Naive thymus-derived CD8-positive, alpha-beta T cell (primary cell): ENCODE results near the gene ADAMTSL5. TPM values are rescaled to one million over a fixed set of nuclear protein-coding genes. Genes with fewer than 3 reads are reported as not detected.
"Not testable (repeated sequence)": the region's sequence is repeated elsewhere in the genome, so short reads cannot be mapped to it uniquely, and the experiment has no call there.

Experiments
- ATAC-seq, 2 donors: fragments of 150-1000 bp; cut with Tn5 transposase in 1 of 2; sonication (Bioruptor Pico), chemical (Tn5 transposase) in 1 of 2; 1 replicate in 1 of 2; 2 replicates in 1 of 2; pipeline ENCODE4 v1.10.0; 2021; ENCODE audit warnings: mild to moderate bottlenecking in 2 of 2, moderate library complexity in 2 of 2
- POLR2A ChIA-PET: fragments of 350-600 bp; sonication (Branson Sonifier 250); formaldehyde crosslinking; loops from one replicate; lab custom pipeline; 2021; ENCODE audit warnings: antibody characterized with exemption; lab: Charles Lee
- DNase-seq, 10 donors: peaks; one replicate each; pipeline versions ENCODE4 v3.0.0 to v3.0.0-alpha.2; 2020 to 2022
- H3K27ac Mint-ChIP-seq, 10 donors: one replicate each; pipeline ENCODE4 v1.8.0; 2020 to 2022; ENCODE audit warnings: mild to moderate bottlenecking in 10 of 10, mixed read lengths in 10 of 10, moderate library complexity in 4 of 10, inconsistent platforms in 1 of 10
- H3K27me3 Mint-ChIP-seq, 5 donors: one replicate each; pipeline ENCODE4 v1.8.0; 2021 to 2022; ENCODE audit warnings: mixed read lengths in 5 of 5
- H3K36me3 Mint-ChIP-seq, 3 donors: one replicate each; pipeline ENCODE4 v1.8.0; 2020 to 2022; ENCODE audit warnings: mixed read lengths in 3 of 3, mild to moderate bottlenecking in 2 of 3, inconsistent platforms in 1 of 3
- H3K4me1 Mint-ChIP-seq, 4 donors: one replicate each; pipeline ENCODE4 v1.8.0; 2021 to 2022; ENCODE audit warnings: mixed read lengths in 4 of 4
- H3K4me3 Mint-ChIP-seq, 10 donors: one replicate each; pipeline ENCODE4 v1.8.0; 2020 to 2022; ENCODE audit warnings: mild to moderate bottlenecking in 10 of 10, mixed read lengths in 10 of 10, moderate library complexity in 6 of 10, inconsistent platforms in 1 of 10
- H3K9me3 Mint-ChIP-seq, 9 donors: one replicate each; pipeline ENCODE4 v1.8.0; 2020 to 2022; ENCODE audit warnings: mixed read lengths in 9 of 9, mild to moderate bottlenecking in 3 of 9, inconsistent platforms in 1 of 9, moderate library complexity in 1 of 9
- polyA plus RNA-seq, 3 donors: library from polyadenylated mRNA; unstranded; fragments of 300-500 nt; fragmentation: Illumina TruSeq; gene quantifications; one replicate each; pipeline ENCODE4 v1.2.3, GENCODE V29; 2021
- total RNA-seq, 8 experiments: library from RNA in 2 of 8; stranded (reverse) in 2 of 8; gene quantifications; one replicate each; pipeline ENCODE4 v1.2.3 and lab custom pipeline; 2021 to 2026

The ADAMTSL5 gene
- total and polyA plus RNA-seq, 5 experiments from 2014 or later, result 0.47 to 4.5 (median 2.5) TPM

DNA sequence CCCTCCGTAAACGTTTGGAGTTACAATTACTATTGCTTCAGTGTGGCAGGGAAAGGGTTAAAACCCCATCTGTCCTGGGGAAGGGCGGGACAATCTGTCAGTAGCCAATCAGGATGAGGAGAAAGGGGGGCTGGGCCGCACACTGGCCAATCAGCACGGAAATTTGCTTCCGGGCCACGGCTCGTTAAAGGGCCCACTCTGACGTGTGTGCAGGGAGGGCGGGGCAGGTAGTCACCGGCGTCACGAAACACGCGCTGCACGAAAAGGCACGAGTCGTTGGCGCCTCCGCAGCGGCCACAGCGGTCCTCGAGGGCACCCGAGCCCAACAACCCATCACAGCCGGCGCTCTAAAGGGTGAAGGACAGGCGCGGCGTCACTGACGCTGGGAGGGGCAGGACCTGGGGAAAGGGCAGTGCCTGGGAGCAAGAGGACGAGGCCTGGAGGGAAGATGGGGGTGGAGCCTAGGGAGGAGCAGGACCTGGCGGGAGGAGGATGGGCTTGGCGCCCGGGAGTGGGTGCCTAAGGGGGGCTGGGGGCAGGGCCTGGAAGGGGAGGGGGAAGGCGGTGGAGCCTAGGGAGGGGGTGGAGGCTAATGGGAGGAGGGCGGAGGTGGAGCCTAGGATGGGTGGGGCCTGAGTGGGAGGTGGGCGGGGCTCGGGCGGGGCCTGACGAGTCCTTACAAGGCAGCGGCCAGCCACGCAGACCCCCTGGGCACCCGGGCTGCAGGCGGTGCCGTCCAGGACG, 4.9 kb downstream of the ADAMTSL5 start:
- DNase-seq (peak; percentile 86 to 97 (median 94)), ATAC-seq (peak; percentile 90 to 95)
- H3K4me3 Mint-ChIP-seq, result peak overlapping the region; percentile 78 to 93 (median 88)
- POLR2A ChIA-PET, result no interaction called here
- H3K27ac Mint-ChIP-seq, result peak overlapping the region; percentile 77 to 97 (median 95)
- peaks cover 0 to 20% (median 2%) of the 10 kb centered on the region in 5 donors for H3K27me3 Mint-ChIP-seq
- peaks cover 11 to 44% (median 23%) of the 10 kb centered on the region in 4 donors for H3K4me1 Mint-ChIP-seq
- peaks cover 0 to 2% (median 0%) of the 10 kb centered on the region in 3 donors for H3K36me3 Mint-ChIP-seq
- no peaks in the 10 kb centered on the region for H3K9me3 Mint-ChIP-seq

GRCh38 chr19:1507192-1507660, 5.6 kb downstream of the ADAMTSL5 start:
- DNase-seq (no peak), ATAC-seq (no peak)
- Mint-ChIP-seq H3K4me1 (peaks cover 11 to 39% (median 21%) of the 10 kb centered on the region in 4 donors), H3K27ac (peak overlapping the region in 9 of 10 donors; percentile 77 to 97 (median 96)), H3K36me3 (peaks cover 0 to 2% (median 0%) of the 10 kb centered on the region in 3 donors), H3K9me3 (no peaks in the 10 kb centered on the region), H3K4me3 (peak overlapping the region in 6 of 10 donors; percentile 6 to 91 (median 86)), H3K27me3 (peaks cover 0 to 20% (median 2%) of the 10 kb centered on the region in 5 donors)
- POLR2A ChIA-PET, result no interaction called here

DNA sequence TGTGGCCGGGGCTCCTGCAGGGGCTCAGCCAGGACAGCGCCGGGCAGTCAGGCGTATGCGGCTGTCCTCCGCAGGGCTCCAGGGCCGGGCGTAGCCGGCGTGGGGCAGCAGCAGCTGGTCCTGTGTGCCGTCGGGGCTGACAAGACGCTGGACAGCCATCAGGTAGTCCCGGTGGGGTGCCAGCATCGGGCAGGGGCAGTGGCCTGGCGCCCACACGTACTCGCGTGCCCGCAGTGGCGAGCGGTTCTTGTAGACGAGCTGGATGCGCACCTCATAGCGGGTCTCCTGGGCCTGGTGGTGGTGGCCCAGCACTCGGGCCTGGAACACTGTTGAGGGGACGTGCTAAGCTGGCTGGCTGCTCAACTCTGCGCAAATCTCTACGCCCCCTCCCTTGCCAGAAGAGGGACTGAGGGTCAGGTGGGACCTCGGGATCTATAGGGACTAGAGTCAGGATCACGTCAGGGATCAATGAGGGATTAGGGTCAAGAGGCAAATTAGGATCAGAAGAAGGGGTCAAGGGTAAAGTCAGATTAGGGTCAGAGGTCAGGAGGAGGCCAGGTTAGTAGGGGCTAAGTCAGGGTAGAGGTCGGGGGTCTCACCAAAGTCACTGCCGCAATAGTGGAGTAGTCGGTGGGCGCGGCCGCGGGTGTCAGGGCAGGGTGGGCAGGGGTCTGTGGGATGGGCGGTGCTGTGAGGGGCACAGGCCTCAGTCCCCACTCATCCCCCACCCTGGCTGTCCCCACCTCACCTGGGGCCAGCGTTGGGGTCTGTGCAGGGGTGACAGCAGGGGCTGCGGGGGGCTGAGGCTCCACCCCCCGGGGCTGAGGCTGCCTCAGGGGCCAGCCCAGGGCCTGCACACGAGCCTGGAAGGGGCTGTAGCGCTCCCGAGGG, 6.6 kb downstream of the ADAMTSL5 start:
- H3K36me3 Mint-ChIP-seq, result peaks cover 0 to 2% (median 0%) of the 10 kb centered on the region in 3 donors
- ATAC-seq (no peak), DNase-seq (no peak)
- H3K4me3 Mint-ChIP-seq, result peak overlapping the region in 3 of 10 donors; percentile 34 to 45 (median 42)
- POLR2A ChIA-PET, result interaction anchor here (0.9 kb wide), 1 partner anchor 15 kb away, joined by 3 read pairs; the partner anchor contains the start of gene REEP6
- H3K9me3 Mint-ChIP-seq, result no peaks in the 10 kb centered on the region
- peaks cover 0 to 20% (median 2%) of the 10 kb centered on the region in 5 donors for H3K27me3 Mint-ChIP-seq
- H3K4me1 Mint-ChIP-seq, result peaks cover 11 to 36% (median 20%) of the 10 kb centered on the region in 4 donors
- H3K27ac Mint-ChIP-seq, result peak overlapping the region in 6 of 10 donors; percentile 30 to 94 (median 68)

- no peak overlapping the region for H3K27ac Mint-ChIP-seq
- H3K4me1 Mint-ChIP-seq, result peaks cover 10 to 30% (median 16%) of the 10 kb centered on the region in 4 donors
- DNase-seq, result no peak
- ATAC-seq, result no peak
- H3K9me3 Mint-ChIP-seq, result no peaks in the 10 kb centered on the region
- peaks cover 0 to 19% (median 2%) of the 10 kb centered on the region in 5 donors for H3K27me3 Mint-ChIP-seq
- H3K4me3 Mint-ChIP-seq, result no peak overlapping the region
- peaks cover 0 to 2% (median 0%) of the 10 kb centered on the region in 3 donors for H3K36me3 Mint-ChIP-seq
- POLR2A ChIA-PET, result no interaction called here
These were observed 7.8 kb downstream of the ADAMTSL5 start for GRCh38 chr19:1505012-1505411.

GRCh38 chr19:1503925-1504773, 8.7 kb downstream of the ADAMTSL5 start:
- POLR2A ChIA-PET, result interaction anchor here (0.6 kb wide), 1 partner anchor 419 kb away, joined by 4 read pairs; no protein-coding TSS in a partner anchor
- Mint-ChIP-seq H3K27ac (peak overlapping the region in 1 of 10 donors; percentile 43), H3K36me3 (peaks cover 0 to 2% (median 0%) of the 10 kb centered on the region in 3 donors), H3K4me3 (no peak overlapping the region), H3K4me1 (peaks cover 7 to 26% (median 12%) of the 10 kb centered on the region in 4 donors), H3K9me3 (no peaks in the 10 kb centered on the region), H3K27me3 (peaks cover 0 to 18% (median 2%) of the 10 kb centered on the region in 5 donors)
- ATAC-seq (no peak), DNase-seq (no peak)

DNA sequence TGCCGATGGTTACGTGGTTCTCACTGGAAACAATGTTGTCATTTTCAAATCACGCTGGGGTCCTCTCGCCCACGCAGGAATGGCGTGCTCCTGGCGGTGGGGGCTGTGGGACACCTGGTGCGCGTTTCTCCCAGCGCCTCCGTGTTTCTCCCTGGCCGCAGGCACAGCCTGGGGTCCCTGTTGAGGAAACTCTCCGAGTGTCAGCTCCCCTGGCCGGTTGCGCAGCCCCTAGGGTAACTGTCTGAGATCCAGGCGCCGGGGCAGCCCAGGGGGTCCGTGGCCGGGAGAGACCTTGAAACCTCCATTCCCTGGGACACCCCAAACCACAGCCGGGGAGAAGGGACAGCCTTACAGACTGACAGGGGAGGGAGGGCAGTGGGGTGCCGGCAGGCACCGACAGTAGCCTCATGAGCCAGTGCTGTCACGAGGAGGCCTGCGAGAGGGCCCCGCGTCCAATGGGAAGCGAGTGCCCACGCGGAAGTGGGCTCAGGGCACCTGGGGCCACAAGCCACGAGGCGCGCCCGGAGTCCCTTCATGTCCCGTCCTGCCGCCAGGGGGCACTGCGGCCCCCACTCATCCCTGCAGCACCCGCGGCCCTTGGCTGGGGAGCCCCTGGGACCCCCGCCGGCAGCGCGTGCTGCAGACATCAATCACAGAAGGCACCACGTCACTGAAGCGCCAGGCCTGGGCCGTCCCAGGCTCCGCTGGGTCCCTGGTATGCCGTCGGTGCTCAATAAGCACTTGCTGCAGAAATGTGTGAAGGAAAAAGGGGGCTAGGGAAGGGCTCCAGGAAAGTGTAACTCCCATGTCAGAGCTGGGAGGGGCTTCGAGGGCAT, 9.5 kb downstream of the ADAMTSL5 start:
- Mint-ChIP-seq H3K27me3 (peaks cover 0 to 18% (median 2%) of the 10 kb centered on the region in 5 donors), H3K4me1 (peaks cover 7 to 22% (median 11%) of the 10 kb centered on the region in 4 donors), H3K36me3 (peaks cover 0 to 2% (median 0%) of the 10 kb centered on the region in 3 donors), H3K9me3 (no peaks in the 10 kb centered on the region), H3K27ac (peak overlapping the region in 3 of 10 donors; percentile 22 to 75 (median 27)), H3K4me3 (peak overlapping the region in 4 of 10 donors; percentile 4 to 66 (median 27))
- DNase-seq, result peak in 9 of 10 donors; percentile 29 to 65 (median 61)
- POLR2A ChIA-PET, result interaction anchor here (0.7 kb wide), 1 partner anchor 14 kb away, joined by 3 read pairs; no protein-coding TSS in a partner anchor
- ATAC-seq, result peak in 1 of 2 donors; percentile 41

DNA sequence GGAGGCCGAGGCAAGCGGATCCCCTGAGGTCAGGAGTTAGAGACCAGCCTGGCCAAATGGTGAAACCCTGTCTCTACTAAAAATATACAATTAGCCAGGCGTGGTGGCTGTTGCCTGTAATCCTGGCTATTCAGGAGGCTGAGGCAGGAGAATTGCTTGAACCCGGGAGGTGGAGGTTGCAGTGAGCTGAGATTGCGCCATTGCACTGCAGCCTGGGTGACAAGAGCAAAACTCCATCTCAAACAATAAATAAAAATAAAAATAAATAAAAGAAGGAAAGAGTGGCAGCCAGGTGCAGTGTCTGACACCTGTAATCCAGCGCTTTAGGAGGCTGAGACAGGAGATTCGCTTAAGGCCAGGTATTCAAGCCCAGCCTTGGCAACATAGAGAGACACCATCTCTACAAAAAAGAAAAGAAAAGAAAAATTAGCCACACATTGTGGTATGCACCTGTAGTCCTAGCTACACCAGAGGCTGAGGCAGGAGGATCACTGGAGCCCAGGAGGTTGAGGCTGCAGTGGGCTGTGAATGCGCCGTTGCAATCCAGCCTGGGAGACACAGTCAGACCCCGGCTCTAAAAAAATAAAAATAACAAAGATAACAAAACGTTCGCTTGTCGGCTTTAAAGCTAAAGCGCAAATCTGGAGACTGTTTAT, 10.3 kb downstream of the ADAMTSL5 start:
- Mint-ChIP-seq H3K9me3 (no peaks in the 10 kb centered on the region), H3K27ac (no peak overlapping the region), H3K4me3 (peak overlapping the region in 4 of 10 donors; percentile 7 to 46 (median 32)), H3K4me1 (peaks cover 4 to 17% (median 6%) of the 10 kb centered on the region in 4 donors), H3K27me3 (peaks cover 0 to 14% (median 2%) of the 10 kb centered on the region in 5 donors), H3K36me3 (peaks cover 0 to 2% (median 0%) of the 10 kb centered on the region in 3 donors)
- no peak for DNase-seq
- no peak for ATAC-seq
- POLR2A ChIA-PET, result interaction anchor here (0.7 kb wide), 1 partner anchor 13 kb away, joined by 3 read pairs; no protein-coding TSS in a partner anchor

DNA sequence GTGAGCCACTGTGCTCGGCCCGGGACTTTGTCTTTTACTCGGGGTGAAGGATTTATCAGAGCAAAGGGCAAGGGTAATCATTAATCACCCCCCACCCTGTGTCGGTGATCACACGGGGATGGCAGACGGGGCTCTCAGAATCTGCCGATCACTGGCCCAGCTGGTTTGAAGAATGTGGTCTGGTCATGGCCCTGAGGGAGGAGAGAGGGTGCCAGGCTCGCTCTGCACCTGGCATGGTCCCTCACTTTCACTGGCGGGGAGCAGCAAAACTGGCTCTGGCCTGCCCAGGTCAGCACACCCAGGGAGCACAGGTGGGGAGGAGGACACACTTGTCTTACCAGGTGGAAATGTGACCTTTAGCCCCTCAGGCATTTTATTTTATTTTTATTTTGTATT, 11.6 kb downstream of the ADAMTSL5 start:
- ATAC-seq, result no peak
- Mint-ChIP-seq H3K4me1 (peaks cover 3 to 12% (median 5%) of the 10 kb centered on the region in 4 donors), H3K27ac (peak overlapping the region in 1 of 10 donors; percentile 22), H3K27me3 (peaks cover 0 to 15% (median 2%) of the 10 kb centered on the region in 5 donors), H3K9me3 (no peaks in the 10 kb centered on the region), H3K36me3 (peaks cover 0 to 2% (median 0%) of the 10 kb centered on the region in 3 donors), H3K4me3 (no peak overlapping the region)
- DNase-seq, result no peak
- POLR2A ChIA-PET, result no interaction called here

DNA sequence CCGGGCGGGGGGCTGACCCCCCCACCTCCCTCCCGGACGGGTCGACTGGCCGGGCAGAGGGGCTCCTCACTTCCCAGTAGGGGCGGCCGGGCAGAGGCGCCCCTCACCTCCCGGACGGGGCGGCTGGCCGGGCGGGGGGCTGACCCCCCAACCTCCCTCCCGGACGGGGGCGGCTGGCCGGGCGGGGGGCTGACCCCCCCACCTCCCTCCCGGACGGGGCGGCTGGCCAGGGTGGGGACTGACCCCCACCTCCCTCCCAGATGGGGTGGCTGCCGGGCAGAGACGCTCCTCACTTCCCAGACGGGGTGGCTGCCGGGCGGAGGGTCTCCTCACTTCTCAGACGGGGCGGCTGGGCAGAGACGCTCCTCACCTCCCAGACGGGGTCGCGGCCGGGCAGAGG, 13.6 kb downstream of the ADAMTSL5 start:
- H3K4me3 Mint-ChIP-seq, H3K4me1 Mint-ChIP-seq, ATAC-seq, H3K27me3 Mint-ChIP-seq, H3K9me3 Mint-ChIP-seq, POLR2A ChIA-PET, H3K27ac Mint-ChIP-seq, H3K36me3 Mint-ChIP-seq, DNase-seq: not testable (repeated sequence)

- POLR2A ChIA-PET, result no interaction called here
- no peak overlapping the region for H3K27ac Mint-ChIP-seq
- peaks cover 0 to 2% (median under 1%) of the 10 kb centered on the region in 4 donors for H3K4me1 Mint-ChIP-seq
- H3K9me3 Mint-ChIP-seq, result no peaks in the 10 kb centered on the region
- ATAC-seq, result no peak
- H3K27me3 Mint-ChIP-seq, result peaks cover 0 to 4% (median 0%) of the 10 kb centered on the region in 5 donors
- no peak overlapping the region for H3K4me3 Mint-ChIP-seq
- DNase-seq, result no peak
- H3K36me3 Mint-ChIP-seq, result no peaks in the 10 kb centered on the region
These were observed 15.1 kb downstream of the ADAMTSL5 start for GRCh38 chr19:1497578-1498235.
